Eye (tissue), 1 donor: ENCODE results near the gene ANO1.

Experiments used
- DNase-seq: peaks from one replicate; pipeline ENCODE4 v3.0.0-alpha.2; 2015

Gene ANO1

GRCh38 chr11:70169632-70170031, 91.5 kb downstream of the ANO1 start:
- no peak for DNase-seq

- DNase-seq: no peak
These were observed 92.6 kb downstream of the ANO1 start for GRCh38 chr11:70170596-70171210.

- DNase-seq: no peak
These were observed 94.9 kb downstream of the ANO1 start for GRCh38 chr11:70173018-70173417.

DNA sequence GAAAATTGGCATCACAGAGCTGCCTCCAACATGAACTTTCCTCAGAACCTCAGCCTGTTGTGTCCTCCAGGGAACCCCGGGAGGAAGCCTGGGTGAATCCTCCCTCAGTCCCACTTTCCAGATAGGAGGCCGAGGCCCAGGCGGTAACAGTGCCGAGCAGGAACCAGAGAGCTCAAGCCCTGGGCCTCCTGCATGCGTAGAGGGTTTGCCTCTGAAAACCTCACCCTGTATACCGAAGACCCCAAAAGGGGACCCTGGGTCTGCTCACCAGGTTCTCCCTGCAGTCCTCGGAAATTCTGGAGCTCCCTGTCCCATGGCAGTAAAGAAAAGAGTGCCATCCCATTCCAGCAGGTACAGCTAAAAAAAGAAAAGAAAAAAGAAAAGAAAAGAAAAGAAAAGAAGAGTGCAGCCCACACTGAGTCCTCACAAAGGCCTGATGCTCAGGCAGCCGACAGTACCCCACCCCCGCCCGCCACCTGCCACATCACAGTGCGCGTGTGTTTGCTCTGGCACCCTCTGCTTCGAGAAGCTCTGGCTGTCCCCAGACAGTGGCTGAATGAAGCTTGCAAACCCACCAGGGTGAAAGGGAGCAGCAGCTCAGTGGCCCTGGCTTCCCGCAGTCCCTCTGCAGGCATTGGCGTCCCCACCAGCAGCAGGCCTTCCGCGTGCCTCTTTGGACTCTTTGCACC, 96.6 kb downstream of the ANO1 start:
- DNase-seq: peak; percentile 81

DNA sequence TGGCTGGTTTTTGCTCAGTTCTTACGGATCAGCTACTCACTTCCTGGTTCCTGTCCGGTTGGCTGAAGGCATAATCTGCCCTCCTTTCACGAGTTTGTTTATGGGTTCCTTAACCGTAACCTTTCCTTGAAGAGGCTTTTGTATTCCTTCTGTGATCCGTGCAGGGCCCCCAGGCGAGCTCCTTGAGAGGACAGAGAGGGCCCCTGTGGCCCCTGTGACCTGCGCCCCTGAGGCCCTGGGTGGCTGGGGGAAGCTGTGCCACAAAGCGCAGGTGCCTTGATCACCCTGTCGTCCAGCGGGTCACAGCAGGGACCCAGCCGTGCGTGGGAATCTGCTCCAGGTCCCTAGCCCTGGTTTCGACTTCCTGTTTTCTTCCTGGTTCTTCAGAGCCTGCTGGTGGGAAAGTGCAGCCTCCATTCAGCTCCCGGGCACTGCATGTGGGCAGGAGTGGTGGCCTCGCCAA, 97.2 kb downstream of the ANO1 start:
- no peak for DNase-seq

- DNase-seq: no peak
These were observed 99.0 kb downstream of the ANO1 start for GRCh38 chr11:70176940-70177689.

DNA sequence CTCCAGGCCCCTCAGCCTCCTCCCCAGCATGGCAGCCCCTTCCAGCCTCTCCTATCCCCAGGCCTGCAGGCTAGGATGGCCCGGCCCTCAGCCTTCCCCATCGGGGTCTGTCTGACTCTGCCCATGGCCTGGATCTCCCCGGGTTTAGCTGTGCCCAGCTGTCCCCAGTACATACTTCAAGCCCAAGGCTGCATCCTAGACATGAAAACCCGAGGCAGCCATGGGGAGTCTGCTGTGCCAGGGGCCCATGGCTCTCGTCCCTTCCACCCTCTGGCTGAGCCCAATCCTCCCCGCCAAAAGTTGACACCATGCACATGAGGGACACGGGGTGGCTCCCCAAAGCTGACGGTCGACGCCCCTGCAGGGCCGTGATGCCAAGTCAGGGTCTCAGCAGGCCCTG, 102.8 kb downstream of the ANO1 start:
- DNase-seq: no peak

DNA sequence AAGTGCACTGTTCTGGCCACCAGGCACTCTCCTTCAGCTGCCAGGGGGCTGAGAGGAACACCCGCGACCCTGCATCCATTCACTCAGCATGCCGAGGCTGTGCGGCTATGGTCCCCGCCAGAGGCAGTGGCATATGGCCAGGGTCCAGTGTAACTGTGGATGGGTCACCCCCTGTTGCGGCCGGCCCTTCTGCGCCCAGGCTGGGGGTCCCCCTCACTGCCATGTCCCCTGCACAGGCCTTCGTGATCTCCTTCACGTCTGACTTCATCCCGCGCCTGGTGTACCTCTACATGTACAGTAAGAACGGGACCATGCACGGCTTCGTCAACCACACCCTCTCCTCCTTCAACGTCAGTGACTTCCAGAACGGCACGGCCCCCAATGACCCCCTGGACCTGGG, 104.1 kb downstream of the ANO1 start:
- DNase-seq: no peak

GRCh38 chr11:70183032-70183431, 104.9 kb downstream of the ANO1 start:
- no peak for DNase-seq

DNA sequence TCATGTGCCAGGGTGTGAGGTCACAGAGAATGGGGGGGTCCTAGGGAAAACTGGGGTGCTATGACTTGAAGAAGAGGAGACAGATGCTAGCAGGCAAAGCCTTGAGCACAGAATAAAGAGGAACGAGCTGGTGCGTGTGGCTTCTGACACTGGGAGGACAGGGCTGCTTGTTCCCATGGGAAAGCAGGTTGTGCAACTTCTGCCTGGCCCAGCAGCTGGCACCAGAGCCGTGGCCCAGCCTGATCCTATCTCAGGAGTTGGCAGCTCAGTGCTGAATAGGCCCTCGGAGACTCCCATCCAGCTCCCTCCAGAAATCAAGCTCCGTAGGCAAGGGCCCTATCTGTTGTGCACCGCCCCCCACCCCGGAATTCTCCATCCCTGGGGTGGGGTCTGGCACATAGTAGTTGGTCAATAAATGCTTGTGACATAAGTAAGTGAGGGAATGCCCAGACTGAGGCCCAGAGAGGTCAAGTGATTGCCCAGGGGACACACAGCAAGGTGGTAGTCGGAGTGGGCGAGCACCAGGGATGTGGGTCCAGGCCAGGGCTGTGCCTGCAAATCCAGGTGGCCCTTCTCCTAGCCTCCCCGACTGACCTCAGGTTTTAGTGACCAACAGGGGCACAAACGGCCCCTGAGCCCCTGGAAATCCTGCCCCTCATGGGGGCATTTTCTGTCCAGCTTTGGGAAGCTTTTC, 105.5 kb downstream of the ANO1 start:
- DNase-seq: no peak

DNA sequence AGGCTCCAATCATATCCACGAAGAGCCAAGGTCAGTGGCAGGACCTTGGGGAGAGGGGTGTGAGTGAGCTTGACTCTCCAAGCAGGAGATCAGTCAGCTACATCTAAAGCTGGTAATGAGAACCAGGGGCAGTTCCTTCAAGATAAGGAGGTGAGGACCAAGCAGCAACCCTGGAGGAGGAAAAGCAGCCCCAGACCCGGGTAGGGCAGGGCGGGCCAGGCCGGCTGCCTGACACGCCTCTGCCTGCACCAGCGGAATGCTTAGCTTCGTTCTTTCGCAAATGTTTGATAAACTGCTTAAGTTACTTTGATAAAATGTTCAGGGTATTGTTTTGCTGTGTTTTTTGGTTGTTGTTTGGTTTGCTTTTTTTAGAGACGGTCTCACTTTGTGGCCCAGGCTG, 106.3 kb downstream of the ANO1 start:
- no peak for DNase-seq

- DNase-seq: no peak
These were observed 107.4 kb downstream of the ANO1 start for GRCh38 chr11:70185348-70186055.

DNA sequence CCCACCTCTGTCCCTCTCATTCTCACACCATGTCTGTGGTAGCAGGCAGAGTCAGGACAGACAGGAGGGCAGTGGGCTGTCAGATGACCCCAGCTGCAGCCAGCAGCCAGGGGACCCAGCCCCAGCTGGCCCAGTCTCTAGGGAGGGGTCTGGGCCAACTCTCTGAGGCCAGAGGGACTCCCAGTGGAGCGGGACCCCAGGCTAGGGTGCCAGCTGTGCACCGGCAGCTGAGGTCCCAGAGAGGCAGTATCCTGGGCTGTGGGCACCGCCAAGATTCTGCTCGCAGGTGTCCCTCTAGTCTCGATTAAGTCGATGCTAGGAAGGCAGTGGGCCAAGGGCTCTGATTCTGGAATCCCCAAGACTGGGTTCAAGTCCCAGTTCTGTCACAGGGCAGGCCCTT, 108.3 kb downstream of the ANO1 start:
- DNase-seq: no peak

GRCh38 chr11:70186936-70187335, 108.8 kb downstream of the ANO1 start:
- no peak for DNase-seq

DNA sequence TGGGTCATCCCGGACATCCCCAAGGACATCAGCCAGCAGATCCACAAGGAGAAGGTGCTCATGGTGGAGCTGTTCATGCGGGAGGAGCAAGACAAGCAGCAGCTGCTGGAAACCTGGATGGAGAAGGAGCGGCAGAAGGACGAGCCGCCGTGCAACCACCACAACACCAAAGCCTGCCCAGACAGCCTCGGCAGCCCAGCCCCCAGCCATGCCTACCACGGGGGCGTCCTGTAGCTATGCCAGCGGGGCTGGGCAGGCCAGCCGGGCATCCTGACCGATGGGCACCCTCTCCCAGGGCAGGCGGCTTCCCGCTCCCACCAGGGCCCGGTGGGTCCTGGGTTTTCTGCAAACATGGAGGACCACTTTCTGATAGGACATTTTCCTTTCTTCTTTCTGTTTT, 109.7 kb downstream of the ANO1 start:
- no peak for DNase-seq

DNA sequence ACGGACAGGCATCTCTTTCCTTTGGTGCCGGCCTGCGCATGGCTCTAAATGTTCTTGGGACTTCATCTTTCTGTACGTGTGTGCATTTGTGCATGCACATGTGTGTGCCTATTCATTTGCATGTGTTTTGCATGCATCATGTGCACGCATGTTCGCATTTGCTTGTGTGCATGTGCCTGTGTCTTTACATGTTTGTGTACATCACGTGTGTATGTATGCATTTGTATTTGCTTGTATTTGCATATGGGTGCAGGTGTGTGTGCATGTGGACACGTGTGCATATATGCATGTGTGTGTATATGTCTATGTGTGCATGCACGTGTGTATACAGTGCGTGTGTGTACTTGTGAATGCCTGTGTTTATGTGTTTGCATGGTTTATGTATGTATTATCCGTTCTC, 111.5 kb downstream of the ANO1 start:
- no peak for DNase-seq

- peak; percentile 87 for DNase-seq
These were observed 113.5 kb downstream of the ANO1 start for GRCh38 chr11:70191495-70192140.

GRCh38 chr11:70192666-70193410, 114.7 kb downstream of the ANO1 start:
- no peak for DNase-seq

DNA sequence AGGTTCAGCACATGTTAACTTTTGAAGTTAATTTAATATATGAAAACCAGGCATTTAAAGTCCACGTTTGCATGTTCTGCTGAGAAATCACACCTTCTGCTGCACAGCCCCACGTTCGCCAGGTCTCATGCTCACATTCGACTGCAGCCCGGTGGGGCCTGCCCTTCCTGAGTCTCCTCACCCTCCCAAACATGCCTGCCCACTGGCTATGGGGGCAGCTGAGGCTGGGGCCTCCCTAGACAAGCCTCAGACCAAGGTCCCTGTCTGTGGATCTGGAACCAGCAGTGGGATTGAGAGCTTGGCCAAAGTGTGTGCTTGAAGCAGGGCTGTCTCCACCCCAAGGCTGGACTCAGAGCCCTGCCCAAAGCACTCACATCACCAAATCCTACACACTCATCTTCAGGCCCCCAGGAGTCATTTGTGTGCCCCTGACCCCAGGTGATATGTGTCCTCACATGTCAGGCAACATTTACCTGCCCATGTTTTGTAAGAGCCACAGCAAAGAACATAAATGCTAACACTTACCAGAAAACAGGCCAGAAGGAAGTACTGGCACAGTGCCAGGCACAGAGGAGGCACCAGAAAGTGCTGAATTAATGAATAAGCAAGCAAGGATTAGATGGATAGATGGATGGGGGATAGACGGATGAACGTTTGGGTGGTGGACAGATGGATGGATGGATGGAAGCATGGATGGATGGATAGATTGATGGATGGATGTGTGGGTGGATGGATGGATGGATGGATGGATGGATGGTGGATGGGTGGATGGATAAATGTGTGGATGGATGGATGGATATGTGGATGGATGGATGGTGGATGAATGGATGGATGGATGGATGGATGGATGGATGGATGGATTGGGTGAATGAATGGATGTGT, 115.5 kb downstream of the ANO1 start:
- no peak for DNase-seq
